HCT116 (cell line): ENCODE measurements around the gene ALX4.

Experiments used
- CBX3 ChIP-seq: IDR thresholded peaks from 2 replicates; pipeline ENCODE4 v1.6.1; 2012; ENCODE audit warnings: low read depth
- EZH2 ChIP-seq: fragments of 200-600 bp; sonication (generic); IDR thresholded peaks from 2 replicates; pipeline ENCODE4 v1.6.1; 2017; ENCODE audit warnings: antibody characterized with exemption, mixed run types
- FOSL1 ChIP-seq: IDR thresholded peaks from 2 replicates; pipeline ENCODE4 v1.6.1; 2012; ENCODE audit warnings: low read depth
- JUND ChIP-seq: IDR thresholded peaks from 2 replicates; pipeline ENCODE4 v1.6.1; 2012
- MAX ChIP-seq: IDR thresholded peaks from 2 replicates; pipeline ENCODE4 v1.6.1; 2012
- POLR2A ChIP-seq: IDR thresholded peaks from 2 replicates; pipeline ENCODE4 v1.7.0; 2011; ENCODE audit warnings: borderline replicate concordance; ENCODE audit not compliant: insufficient read depth, insufficient read length; ENCODE audit errors: extremely low read depth
- SIN3A ChIP-seq: IDR thresholded peaks from 2 replicates; pipeline ENCODE4 v1.6.1; 2012; ENCODE audit warnings: low read depth
- SRF ChIP-seq: IDR thresholded peaks from 2 replicates; pipeline ENCODE4 v1.6.1; 2012; ENCODE audit warnings: low read depth
- TF ChIP-seq, protein P1 (sequence below), 3 experiments: fragments of 200-600 bp in 1 of 3; sonication (generic) in 1 of 3; IDR thresholded peaks in 2 of 3; conservative IDR thresholded peaks in 1 of 3; 2 replicates each; pipeline ENCODE4 v1.5.1; 2012 to 2017; ENCODE audit warnings: low read depth in 2 of 3, low read length in 2 of 3, antibody characterized with exemption in 1 of 3, borderline replicate concordance in 1 of 3, control low read depth in 1 of 3, mild to moderate bottlenecking in 1 of 3, mixed read lengths in 1 of 3, mixed run types in 1 of 3, moderate library complexity in 1 of 3; ENCODE audit not compliant: insufficient read depth in 1 of 3
- TF ChIP-seq, protein P2 (sequence below): IDR thresholded peaks from 2 replicates; pipeline ENCODE4 v1.6.1; 2012; ENCODE audit warnings: low read depth
- TF ChIP-seq, protein P3 (sequence below): IDR thresholded peaks from 2 replicates; pipeline ENCODE4 v1.6.1; 2011; ENCODE audit warnings: mild to moderate bottlenecking, low read length, moderate library complexity; ENCODE audit not compliant: insufficient replicate concordance; ENCODE audit errors: extremely low read depth

DNA sequence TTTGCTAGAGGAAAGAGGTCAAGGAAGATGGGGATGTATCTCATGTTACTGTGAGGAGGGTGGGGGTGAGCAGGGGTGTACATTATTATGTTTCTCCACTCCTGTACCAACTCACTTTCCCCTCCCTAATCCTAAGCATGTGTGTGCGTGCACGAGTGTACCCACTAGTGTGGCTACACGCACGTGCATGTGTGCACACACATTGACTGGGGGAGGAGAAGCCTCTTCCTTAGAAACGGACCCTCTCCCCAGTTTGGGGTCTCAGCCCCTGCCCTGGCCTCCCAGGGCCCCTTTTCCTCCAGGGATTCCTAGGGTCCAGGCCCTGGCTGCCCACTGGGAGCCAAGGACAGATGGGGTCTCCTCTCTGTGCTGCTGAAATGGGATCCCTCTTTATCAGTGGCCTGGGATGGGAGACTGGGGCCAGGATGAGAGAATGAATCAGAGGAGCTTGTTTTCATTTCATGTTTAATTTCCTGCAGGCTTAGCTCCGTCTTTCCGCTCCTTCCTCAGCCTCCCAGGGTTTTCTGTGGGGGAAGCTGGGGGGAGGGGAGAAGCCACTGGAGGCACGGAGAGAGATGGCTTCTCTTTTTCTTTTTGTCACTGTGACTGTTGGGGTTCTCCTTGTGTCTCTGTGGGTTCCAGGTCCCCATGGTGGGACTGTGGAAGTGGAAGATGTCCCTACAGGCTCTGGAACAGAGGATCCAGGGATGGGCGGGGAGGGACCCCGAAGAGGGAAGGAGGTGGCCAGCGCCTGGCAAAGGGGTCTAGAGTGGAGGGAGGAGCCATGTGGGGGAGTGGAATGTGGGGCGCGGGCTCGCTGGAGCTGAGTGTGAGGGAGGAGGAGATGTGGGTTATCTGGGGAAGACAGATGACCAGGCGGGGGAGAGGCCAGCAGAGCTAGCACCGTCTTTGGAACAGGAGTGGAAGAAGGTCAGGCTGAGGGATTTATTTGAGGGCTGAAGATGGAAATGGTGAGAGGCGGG lies 40.3 kb downstream of the ALX4 start:
- TF ChIP-seq JUND (no peak), POLR2A (no peak), FOSL1 (no peak), MAX (no peak), SRF (no peak), EZH2 (no peak), CBX3 (no peak), SIN3A (no peak)
- TF ChIP-seq, protein P1, sequence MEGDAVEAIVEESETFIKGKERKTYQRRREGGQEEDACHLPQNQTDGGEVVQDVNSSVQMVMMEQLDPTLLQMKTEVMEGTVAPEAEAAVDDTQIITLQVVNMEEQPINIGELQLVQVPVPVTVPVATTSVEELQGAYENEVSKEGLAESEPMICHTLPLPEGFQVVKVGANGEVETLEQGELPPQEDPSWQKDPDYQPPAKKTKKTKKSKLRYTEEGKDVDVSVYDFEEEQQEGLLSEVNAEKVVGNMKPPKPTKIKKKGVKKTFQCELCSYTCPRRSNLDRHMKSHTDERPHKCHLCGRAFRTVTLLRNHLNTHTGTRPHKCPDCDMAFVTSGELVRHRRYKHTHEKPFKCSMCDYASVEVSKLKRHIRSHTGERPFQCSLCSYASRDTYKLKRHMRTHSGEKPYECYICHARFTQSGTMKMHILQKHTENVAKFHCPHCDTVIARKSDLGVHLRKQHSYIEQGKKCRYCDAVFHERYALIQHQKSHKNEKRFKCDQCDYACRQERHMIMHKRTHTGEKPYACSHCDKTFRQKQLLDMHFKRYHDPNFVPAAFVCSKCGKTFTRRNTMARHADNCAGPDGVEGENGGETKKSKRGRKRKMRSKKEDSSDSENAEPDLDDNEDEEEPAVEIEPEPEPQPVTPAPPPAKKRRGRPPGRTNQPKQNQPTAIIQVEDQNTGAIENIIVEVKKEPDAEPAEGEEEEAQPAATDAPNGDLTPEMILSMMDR (IDR thresholded peaks at IDR 0.05 in 2 of 3, conservative IDR thresholded peaks at IDR 0.05 in 1 of 3; ENCODE audit: borderline replicate concordance in 1 of 3, insufficient read depth in 1 of 3, low read depth in 2 of 3, low read length in 2 of 3), result no peak
- TF ChIP-seq, protein P2, sequence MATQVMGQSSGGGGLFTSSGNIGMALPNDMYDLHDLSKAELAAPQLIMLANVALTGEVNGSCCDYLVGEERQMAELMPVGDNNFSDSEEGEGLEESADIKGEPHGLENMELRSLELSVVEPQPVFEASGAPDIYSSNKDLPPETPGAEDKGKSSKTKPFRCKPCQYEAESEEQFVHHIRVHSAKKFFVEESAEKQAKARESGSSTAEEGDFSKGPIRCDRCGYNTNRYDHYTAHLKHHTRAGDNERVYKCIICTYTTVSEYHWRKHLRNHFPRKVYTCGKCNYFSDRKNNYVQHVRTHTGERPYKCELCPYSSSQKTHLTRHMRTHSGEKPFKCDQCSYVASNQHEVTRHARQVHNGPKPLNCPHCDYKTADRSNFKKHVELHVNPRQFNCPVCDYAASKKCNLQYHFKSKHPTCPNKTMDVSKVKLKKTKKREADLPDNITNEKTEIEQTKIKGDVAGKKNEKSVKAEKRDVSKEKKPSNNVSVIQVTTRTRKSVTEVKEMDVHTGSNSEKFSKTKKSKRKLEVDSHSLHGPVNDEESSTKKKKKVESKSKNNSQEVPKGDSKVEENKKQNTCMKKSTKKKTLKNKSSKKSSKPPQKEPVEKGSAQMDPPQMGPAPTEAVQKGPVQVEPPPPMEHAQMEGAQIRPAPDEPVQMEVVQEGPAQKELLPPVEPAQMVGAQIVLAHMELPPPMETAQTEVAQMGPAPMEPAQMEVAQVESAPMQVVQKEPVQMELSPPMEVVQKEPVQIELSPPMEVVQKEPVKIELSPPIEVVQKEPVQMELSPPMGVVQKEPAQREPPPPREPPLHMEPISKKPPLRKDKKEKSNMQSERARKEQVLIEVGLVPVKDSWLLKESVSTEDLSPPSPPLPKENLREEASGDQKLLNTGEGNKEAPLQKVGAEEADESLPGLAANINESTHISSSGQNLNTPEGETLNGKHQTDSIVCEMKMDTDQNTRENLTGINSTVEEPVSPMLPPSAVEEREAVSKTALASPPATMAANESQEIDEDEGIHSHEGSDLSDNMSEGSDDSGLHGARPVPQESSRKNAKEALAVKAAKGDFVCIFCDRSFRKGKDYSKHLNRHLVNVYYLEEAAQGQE, result no peak
- TF ChIP-seq, protein P3, sequence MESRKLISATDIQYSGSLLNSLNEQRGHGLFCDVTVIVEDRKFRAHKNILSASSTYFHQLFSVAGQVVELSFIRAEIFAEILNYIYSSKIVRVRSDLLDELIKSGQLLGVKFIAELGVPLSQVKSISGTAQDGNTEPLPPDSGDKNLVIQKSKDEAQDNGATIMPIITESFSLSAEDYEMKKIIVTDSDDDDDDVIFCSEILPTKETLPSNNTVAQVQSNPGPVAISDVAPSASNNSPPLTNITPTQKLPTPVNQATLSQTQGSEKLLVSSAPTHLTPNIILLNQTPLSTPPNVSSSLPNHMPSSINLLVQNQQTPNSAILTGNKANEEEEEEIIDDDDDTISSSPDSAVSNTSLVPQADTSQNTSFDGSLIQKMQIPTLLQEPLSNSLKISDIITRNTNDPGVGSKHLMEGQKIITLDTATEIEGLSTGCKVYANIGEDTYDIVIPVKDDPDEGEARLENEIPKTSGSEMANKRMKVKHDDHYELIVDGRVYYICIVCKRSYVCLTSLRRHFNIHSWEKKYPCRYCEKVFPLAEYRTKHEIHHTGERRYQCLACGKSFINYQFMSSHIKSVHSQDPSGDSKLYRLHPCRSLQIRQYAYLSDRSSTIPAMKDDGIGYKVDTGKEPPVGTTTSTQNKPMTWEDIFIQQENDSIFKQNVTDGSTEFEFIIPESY, result no peak
